GM12878 (cell line): Measurements from ENCODE around the gene TMPRSS9. TPM values are rescaled to one million over a fixed set of nuclear protein-coding genes. Genes with fewer than 3 reads are reported as not detected.

Experiments
- ATAC-seq: fragments of 200-7000 bp; cut with Tn5 transposase; 3 replicates; pipeline ENCODE4 v1.9.1; 2020; ENCODE audit warnings: mild to moderate bottlenecking, moderate library complexity
- BruUV-seq: library from RNA; stranded (reverse); fragments of 400-500 nt; replicated peaks from 2 replicates; lab custom pipeline; 2021; lab: Mats Ljungman, UMichigan
- CTCF ChIA-PET: fragments of 300-600 bp; sonication (Branson Sonifier 250); formaldehyde crosslinking; extraction: SDS; loops from one replicate; lab custom pipeline; 2021; ENCODE audit warnings: inconsistent platforms; lab: Yijun Ruan, JAX
- POLR2A ChIA-PET: fragments of 350-600 bp; formaldehyde crosslinking; extraction: SDS; loops from one replicate; lab custom pipeline; 2021; ENCODE audit warnings: inconsistent platforms; lab: Charles Lee
- RAD21 ChIA-PET: fragments of 300-600 bp; sonication (Branson Sonifier 250); formaldehyde crosslinking; loops from one replicate; lab custom pipeline; 2023; ENCODE audit warnings: antibody characterized with exemption; ENCODE audit not compliant: unreplicated experiment; lab: Charles Lee
- SMC1A ChIA-PET: fragments of 300-600 bp; sonication (Branson Sonifier 250); formaldehyde crosslinking; loops from one replicate; lab custom pipeline; 2023; ENCODE audit not compliant: unreplicated experiment, uncharacterized antibody; lab: Charles Lee
- DNase-seq: peaks from one replicate; pipeline ENCODE4 v3.0.0-alpha.2; 2011; ENCODE audit warnings: low read depth, low spot score
- FAIRE-seq: peaks from 3 replicates; lab custom pipeline; 2011; peaks lifted over from hg19 to GRCh38; lab: Jason Lieb, UNC
- H2AFZ ChIP-seq: 2 replicates; pipeline ENCODE4 v1.6.0; 2011; ENCODE audit warnings: low read depth, low read length, control low read depth; ENCODE audit not compliant: control insufficient read depth
- H3K27ac ChIP-seq: 2 replicates; pipeline ENCODE4 v1.5.1; 2011; ENCODE audit warnings: control low read depth; ENCODE audit not compliant: control insufficient read depth, insufficient read depth
- H3K27me3 ChIP-seq, 2 experiments: replicated peaks in 1 of 2; 2 replicates each; pipeline versions ENCODE4 v1.6.0 to v1.6.1; 2011; ENCODE audit warnings: low read length in 1 of 2; ENCODE audit not compliant: control insufficient read depth in 2 of 2, insufficient read depth in 2 of 2
- H3K36me3 ChIP-seq, 2 experiments: 2 replicates each; pipeline ENCODE4 v1.5.1; 2011; ENCODE audit warnings: low read length in 1 of 2; ENCODE audit not compliant: control insufficient read depth in 2 of 2, insufficient read depth in 2 of 2
- H3K4me1 ChIP-seq: 2 replicates; pipeline ENCODE4 v1.6.1; 2011; ENCODE audit warnings: mild to moderate bottlenecking, low read length, moderate library complexity, mixed read lengths; ENCODE audit not compliant: control insufficient read depth, insufficient read depth
- H3K4me2 ChIP-seq: 2 replicates; pipeline ENCODE4 v1.6.0; 2011; ENCODE audit warnings: control low read depth; ENCODE audit not compliant: control insufficient read depth, insufficient read depth
- H3K4me3 ChIP-seq: fragments of 200-600 bp; sonication (generic); 2 replicates; pipeline ENCODE4 v1.5.1; 2016
- H3K79me2 ChIP-seq: 2 replicates; pipeline ENCODE4 v1.6.0; 2011; ENCODE audit warnings: low read length; ENCODE audit not compliant: control insufficient read depth, insufficient read depth
- H3K9ac ChIP-seq: 2 replicates; pipeline ENCODE4 v1.8.0; 2011; ENCODE audit warnings: low read length, control low read depth, mixed read lengths; ENCODE audit not compliant: control insufficient read depth, insufficient read depth
- H3K9me3 ChIP-seq: replicated peaks from 3 replicates; pipeline ENCODE4 v1.5.1; 2011; ENCODE audit warnings: mild to moderate bottlenecking, low read length; ENCODE audit not compliant: control insufficient read depth, insufficient read depth
- H4K20me1 ChIP-seq: 2 replicates; pipeline ENCODE4 v1.6.0; 2011; ENCODE audit not compliant: control insufficient read depth, insufficient read depth
- CBX3 ChIP-seq: fragments of 200-600 bp; sonication (generic); IDR thresholded peaks from 2 replicates; pipeline ENCODE4 v1.6.1; 2016; ENCODE audit warnings: low read depth, borderline replicate concordance
- FOXK2 ChIP-seq: fragments of 450-650 bp; IDR thresholded peaks from 2 replicates; pipeline ENCODE4 v1.6.1; 2017; ENCODE audit warnings: mild to moderate bottlenecking, moderate library complexity
- FOXM1 ChIP-seq: IDR thresholded peaks from 2 replicates; pipeline ENCODE4 v1.6.1; 2012; ENCODE audit warnings: low read depth, mild to moderate bottlenecking, inconsistent platforms, low read length, moderate library complexity
- GATAD2B ChIP-seq: fragments of 450-650 bp; conservative IDR thresholded peaks from 2 replicates; pipeline ENCODE4 v1.6.1; 2017; ENCODE audit warnings: low read depth, mild to moderate bottlenecking, moderate library complexity
- MEF2B ChIP-seq: fragments of 450-650 bp; IDR thresholded peaks from 2 replicates; pipeline ENCODE4 v1.6.1; 2018; ENCODE audit warnings: mild to moderate bottlenecking, moderate library complexity; ENCODE audit not compliant: partially characterized antibody, poor library complexity, severe bottlenecking
- MYB ChIP-seq: fragments of 150-350 bp; IDR thresholded peaks from 2 replicates; pipeline ENCODE4 v1.6.1; 2014; ENCODE audit warnings: mild to moderate bottlenecking, low read depth, low read length, borderline replicate concordance
- POLR2AphosphoS2 ChIP-seq: IDR thresholded peaks from 2 replicates; pipeline ENCODE4 v1.6.1; 2011; ENCODE audit warnings: low read depth, mild to moderate bottlenecking, low read length, improper control_type of control experiment, moderate library complexity
- SIN3A ChIP-seq: IDR thresholded peaks from 2 replicates; pipeline ENCODE4 v1.6.1; 2012; ENCODE audit warnings: low read depth, low read length, improper control_type of control experiment
- SIX5 ChIP-seq: IDR thresholded peaks from 2 replicates; pipeline ENCODE4 v1.6.1; 2011; ENCODE audit warnings: mild to moderate bottlenecking, low read depth, low read length, moderate library complexity; ENCODE audit not compliant: severe bottlenecking
- SMAD1 ChIP-seq: fragments of 450-650 bp; IDR thresholded peaks from 2 replicates; pipeline ENCODE4 v1.6.1; 2018; ENCODE audit warnings: mild to moderate bottlenecking, low read depth; ENCODE audit not compliant: partially characterized antibody
- WGBS: methylation state at CpG from one replicate; pipeline ENCODE4 v1.1.6; 2016; ENCODE audit warnings: low lambda C conversion rate; ENCODE audit not compliant: insufficient replicate concordance, insufficient coverage; ENCODE audit errors: missing lambda C conversion rate; 5-methylcytosine and 5-hydroxymethylcytosine counted together
- in situ Hi-C: fragments of 300-500 bp; cut with MboI; formaldehyde crosslinking; loops from 9 replicates; pipeline ENCODE4 v1.14.3; 2018; ENCODE audit warnings: mixed read lengths
- intact Hi-C: fragments of 100-400 bp; cut with micrococcal nuclease; formaldehyde crosslinking; loops from one replicate; pipeline ENCODE4 v1.14.2; 2022; ENCODE audit not compliant: unreplicated experiment
- polyA plus RNA-seq, 11 experiments: library from polyadenylated mRNA; depleted of rRNA in 4 of 11; unstranded in 6 of 11; stranded (reverse) in 5 of 11; fragments of >200 nt; fragmentation: Nextera tagmentation in 4 of 11; fragmentation: Illumina TruSeq in 1 of 11; extraction: Ambion mirVana in 4 of 11; extraction: Trizol in 1 of 11; gene quantifications; 1 replicate in 1 of 11; 2 replicates in 10 of 11; pipeline versions ENCODE4 v1.2.1 to v1.2.3, GENCODE V29; 2011 to 2016; ENCODE audit warnings: inconsistent platforms in 2 of 11, missing spikeins in 2 of 11, low read depth in 1 of 11
- total RNA-seq, 4 experiments: library from RNA; depleted of rRNA in 3 of 4; stranded (reverse); fragments of >200 nt in 3 of 4; fragmentation: Illumina TruSeq in 1 of 4; extraction: Trizol in 1 of 4; gene quantifications; 2 replicates each; pipeline versions ENCODE4 v1.2.1 to v1.2.3, GENCODE V29; 2013 to 2021
- TF ChIP-seq, protein P1 (sequence below): fragments of 450-650 bp; IDR thresholded peaks from 2 replicates; pipeline ENCODE4 v1.6.1; 2016; ENCODE audit warnings: mild to moderate bottlenecking
- TF ChIP-seq, protein P2 (sequence below): fragments of 450-650 bp; IDR thresholded peaks from 2 replicates; pipeline ENCODE4 v1.6.1; 2018; ENCODE audit warnings: borderline replicate concordance, mild to moderate bottlenecking; ENCODE audit not compliant: partially characterized antibody
- TF ChIP-seq, protein P3 (sequence below): fragments of 450-650 bp; IDR thresholded peaks from 2 replicates; pipeline ENCODE4 v1.6.1; 2016; ENCODE audit warnings: mild to moderate bottlenecking, moderate library complexity, borderline replicate concordance

The TMPRSS9 gene
- total and polyA plus RNA-seq, 10 of the 15 experiments (the other 5 are each of a cell fraction or from before 2014, with no cell fraction given), result 0.24 TPM; not detected in 9

DNA sequence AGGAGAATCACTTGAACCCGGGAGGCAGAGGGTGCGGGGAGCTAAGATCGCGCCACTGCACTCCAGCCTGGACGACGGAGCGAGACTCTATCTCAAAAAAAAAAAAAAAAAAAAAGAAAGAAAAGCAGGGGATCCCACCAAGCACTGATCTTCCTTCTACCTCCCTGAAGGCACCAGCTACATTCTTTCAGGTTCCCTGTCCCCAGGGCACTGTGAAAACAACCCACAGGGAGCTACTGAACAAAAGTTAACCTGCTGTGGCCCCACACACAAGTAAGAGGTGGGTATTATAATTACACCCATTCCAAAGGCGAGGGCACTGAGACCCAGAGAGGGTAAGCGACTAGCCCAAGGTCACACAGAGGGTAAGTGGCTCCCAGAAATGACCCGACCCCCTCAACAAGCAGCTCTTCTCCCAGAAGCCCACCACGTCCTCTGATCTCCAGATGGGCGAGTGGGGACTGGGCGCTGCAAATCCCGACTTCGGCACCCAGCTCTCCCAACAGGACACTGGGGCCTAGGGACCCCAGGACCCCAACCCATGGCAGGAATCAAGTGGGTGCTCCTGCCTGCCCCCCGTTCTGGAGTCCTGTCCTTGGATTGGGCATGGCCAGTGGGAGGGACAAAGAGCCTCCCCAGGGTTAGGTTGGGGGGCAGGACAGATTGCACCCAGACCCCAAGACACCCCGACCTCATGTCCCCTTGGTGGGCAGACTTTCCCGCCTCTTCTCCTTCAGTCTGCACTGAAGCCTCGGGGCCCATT is 94.3 kb downstream of the TMPRSS9 start:
- ChIA-PET RAD21 (interaction anchor here (0.9 to 1.5 kb wide), 3 partner anchors 157 to 170 kb away, joined by 4 read pairs; no protein-coding TSS in a partner anchor), POLR2A (interaction anchor here (0.6 to 2.0 kb wide), 5 partner anchors 22 to 301 kb away, joined by 3 to 11 read pairs (median 6); partner anchors contain the start of genes GADD45B and TIMM13), SMC1A (interaction anchor here (1.5 kb wide), 1 partner anchor 9 kb away, joined by 3 read pairs; no protein-coding TSS in a partner anchor), CTCF (interaction anchor here (0.6 to 1.1 kb wide), 4 partner anchors 10 to 64 kb away, joined by 3 read pairs; no protein-coding TSS in a partner anchor)
- in situ Hi-C loops (no loop called here), intact Hi-C loops (no loop called here)
- Histone ChIP-seq H3K36me3 (peaks cover 8 to 14% of the 10 kb centered on the region in 2 experiments; a peak in 3 of 4 replicates), H3K4me1 (peaks cover 19% of the 10 kb centered on the region), H3K27me3 (no peaks in the 10 kb centered on the region), H2AFZ (no peak overlapping the region), H3K27ac (peak overlapping the region; percentile 42), H4K20me1 (peaks cover 12% of the 10 kb centered on the region), H3K9ac (peak overlapping the region; percentile 94), H3K4me2 (peak overlapping the region; percentile 93), H3K4me3 (peak overlapping the region; percentile 99), H3K9me3 (no peaks in the 10 kb centered on the region), H3K79me2 (peaks cover 70% of the 10 kb centered on the region)
- no TSS peak for BruUV-seq
- FAIRE-seq (no peak), DNase-seq (no peak), ATAC-seq (no peak)
- 60% methylated on average over 16 of the region's 19 CpGs for WGBS
- TF ChIP-seq CBX3 (no peak), GATAD2B (no peak), SMAD1 (no peak), POLR2AphosphoS2 (no peak), MEF2B (no peak), FOXM1 (no peak), SIN3A (no peak), MYB (no peak), FOXK2 (no peak), SIX5 (no peak)
- TF ChIP-seq, protein P1, sequence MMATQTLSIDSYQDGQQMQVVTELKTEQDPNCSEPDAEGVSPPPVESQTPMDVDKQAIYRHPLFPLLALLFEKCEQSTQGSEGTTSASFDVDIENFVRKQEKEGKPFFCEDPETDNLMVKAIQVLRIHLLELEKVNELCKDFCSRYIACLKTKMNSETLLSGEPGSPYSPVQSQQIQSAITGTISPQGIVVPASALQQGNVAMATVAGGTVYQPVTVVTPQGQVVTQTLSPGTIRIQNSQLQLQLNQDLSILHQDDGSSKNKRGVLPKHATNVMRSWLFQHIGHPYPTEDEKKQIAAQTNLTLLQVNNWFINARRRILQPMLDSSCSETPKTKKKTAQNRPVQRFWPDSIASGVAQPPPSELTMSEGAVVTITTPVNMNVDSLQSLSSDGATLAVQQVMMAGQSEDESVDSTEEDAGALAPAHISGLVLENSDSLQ, result no peak
- TF ChIP-seq, protein P2, sequence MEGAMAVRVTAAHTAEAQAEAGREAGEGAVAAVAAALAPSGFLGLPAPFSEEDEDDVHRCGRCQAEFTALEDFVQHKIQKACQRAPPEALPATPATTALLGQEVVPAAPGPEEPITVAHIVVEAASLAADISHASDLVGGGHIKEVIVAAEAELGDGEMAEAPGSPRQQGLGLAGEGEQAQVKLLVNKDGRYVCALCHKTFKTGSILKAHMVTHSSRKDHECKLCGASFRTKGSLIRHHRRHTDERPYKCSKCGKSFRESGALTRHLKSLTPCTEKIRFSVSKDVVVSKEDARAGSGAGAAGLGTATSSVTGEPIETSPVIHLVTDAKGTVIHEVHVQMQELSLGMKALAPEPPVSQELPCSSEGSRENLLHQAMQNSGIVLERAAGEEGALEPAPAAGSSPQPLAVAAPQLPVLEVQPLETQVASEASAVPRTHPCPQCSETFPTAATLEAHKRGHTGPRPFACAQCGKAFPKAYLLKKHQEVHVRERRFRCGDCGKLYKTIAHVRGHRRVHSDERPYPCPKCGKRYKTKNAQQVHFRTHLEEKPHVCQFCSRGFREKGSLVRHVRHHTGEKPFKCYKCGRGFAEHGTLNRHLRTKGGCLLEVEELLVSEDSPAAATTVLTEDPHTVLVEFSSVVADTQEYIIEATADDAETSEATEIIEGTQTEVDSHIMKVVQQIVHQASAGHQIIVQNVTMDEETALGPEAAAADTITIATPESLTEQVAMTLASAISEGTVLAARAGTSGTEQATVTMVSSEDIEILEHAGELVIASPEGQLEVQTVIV, result no peak
- TF ChIP-seq, protein P3, sequence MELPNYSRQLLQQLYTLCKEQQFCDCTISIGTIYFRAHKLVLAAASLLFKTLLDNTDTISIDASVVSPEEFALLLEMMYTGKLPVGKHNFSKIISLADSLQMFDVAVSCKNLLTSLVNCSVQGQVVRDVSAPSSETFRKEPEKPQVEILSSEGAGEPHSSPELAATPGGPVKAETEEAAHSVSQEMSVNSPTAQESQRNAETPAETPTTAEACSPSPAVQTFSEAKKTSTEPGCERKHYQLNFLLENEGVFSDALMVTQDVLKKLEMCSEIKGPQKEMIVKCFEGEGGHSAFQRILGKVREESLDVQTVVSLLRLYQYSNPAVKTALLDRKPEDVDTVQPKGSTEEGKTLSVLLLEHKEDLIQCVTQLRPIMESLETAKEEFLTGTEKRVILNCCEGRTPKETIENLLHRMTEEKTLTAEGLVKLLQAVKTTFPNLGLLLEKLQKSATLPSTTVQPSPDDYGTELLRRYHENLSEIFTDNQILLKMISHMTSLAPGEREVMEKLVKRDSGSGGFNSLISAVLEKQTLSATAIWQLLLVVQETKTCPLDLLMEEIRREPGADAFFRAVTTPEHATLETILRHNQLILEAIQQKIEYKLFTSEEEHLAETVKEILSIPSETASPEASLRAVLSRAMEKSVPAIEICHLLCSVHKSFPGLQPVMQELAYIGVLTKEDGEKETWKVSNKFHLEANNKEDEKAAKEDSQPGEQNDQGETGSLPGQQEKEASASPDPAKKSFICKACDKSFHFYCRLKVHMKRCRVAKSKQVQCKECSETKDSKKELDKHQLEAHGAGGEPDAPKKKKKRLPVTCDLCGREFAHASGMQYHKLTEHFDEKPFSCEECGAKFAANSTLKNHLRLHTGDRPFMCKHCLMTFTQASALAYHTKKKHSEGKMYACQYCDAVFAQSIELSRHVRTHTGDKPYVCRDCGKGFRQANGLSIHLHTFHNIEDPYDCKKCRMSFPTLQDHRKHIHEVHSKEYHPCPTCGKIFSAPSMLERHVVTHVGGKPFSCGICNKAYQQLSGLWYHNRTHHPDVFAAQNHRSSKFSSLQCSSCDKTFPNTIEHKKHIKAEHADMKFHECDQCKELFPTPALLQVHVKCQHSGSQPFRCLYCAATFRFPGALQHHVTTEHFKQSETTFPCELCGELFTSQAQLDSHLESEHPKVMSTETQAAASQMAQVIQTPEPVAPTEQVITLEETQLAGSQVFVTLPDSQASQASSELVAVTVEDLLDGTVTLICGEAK, result no peak
